ENCODE data around the gene NAXD. TPM values are rescaled to one million over a fixed set of nuclear protein-coding genes. Genes with fewer than 3 reads are reported as not detected.

Gene NAXD
- total RNA-seq, 2 donors from 2014 or later: 36.2 to 71.6 TPM

- Histone ChIP-seq H3K9me3 (no peaks in the 10 kb centered on the region), H3K27ac (no peak overlapping the region), H3K4me3 (no peak overlapping the region), H3K27me3 (replicated peaks; ENCODE audit: insufficient read depth) (no peaks in the 10 kb centered on the region), H3K36me3 (peaks cover 10 to 14% of the 10 kb centered on the region in 2 donors), H3K4me1 (replicated peaks) (peaks cover 6% of the 10 kb centered on the region)
- TF ChIP-seq CTCF (IDR thresholded peaks at IDR 0.05) (no peak), POLR2AphosphoS5 (IDR thresholded peaks at IDR 0.05) (no peak), POLR2A (IDR thresholded peaks at IDR 0.05) (no peak)
- intact Hi-C loops (cut with DNase I): loop anchor here (10.0 kb wide), 1 partner anchor 73 kb away; the partner anchor contains the start of gene ING1
- no peak for DNase-seq (ENCODE audit: low spot score)
- WGBS: 64% methylated on average over 29 of the region's 29 CpGs
Observed at GRCh38 chr13:110641055-110642015, 26.0 kb downstream of the NAXD start.

DNA sequence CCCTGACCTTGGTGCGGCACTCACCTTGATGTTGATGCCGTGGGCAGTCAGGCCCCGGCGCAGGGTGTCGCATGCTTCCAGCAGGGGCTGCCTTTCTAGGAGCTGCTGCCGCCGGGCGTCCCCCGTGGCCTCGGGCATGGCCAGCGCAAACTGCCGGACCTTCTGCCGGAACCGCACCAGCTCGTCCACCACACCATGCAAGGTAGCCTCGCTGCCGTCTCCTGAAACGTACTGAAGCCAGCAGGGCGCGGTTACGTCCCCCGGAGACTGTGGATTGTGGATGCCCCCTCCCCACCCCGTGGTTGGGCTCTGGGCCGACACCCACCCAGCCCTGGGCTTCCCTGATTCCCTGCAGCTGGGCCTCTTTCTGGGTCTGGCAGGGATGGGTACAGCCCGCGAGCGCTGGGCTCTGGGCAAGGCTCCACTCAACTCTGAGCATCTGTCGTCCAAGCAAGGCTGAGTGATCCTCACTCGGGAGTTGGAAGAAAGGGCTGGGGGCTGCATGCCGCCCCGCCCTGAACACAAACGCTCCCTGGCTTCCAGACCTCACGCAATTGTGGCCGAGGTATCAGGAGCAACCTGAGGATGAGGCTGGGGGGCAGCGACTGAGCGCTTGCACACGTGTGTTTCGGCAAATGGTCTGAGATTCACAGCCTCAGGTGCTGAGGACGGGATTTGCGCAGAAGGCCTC lies 27.1 kb downstream of the NAXD start:
- TF ChIP-seq CTCF (IDR thresholded peaks at IDR 0.05) (no peak), POLR2AphosphoS5 (IDR thresholded peaks at IDR 0.05) (no peak), POLR2A (IDR thresholded peaks at IDR 0.05) (no peak)
- H3K4me3 ChIP-seq: no peak overlapping the region
- DNase-seq (ENCODE audit: low spot score): no peak
- WGBS: 90% methylated on average over 40 of the region's 40 CpGs
- H3K4me1 ChIP-seq (replicated peaks): peaks cover 6% of the 10 kb centered on the region
- no peaks in the 10 kb centered on the region for H3K27me3 ChIP-seq (replicated peaks; ENCODE audit: insufficient read depth)
- peaks cover 7 to 10% of the 10 kb centered on the region in 2 donors for H3K36me3 ChIP-seq
- H3K9me3 ChIP-seq: no peaks in the 10 kb centered on the region
- no peak overlapping the region for H3K27ac ChIP-seq
- intact Hi-C loops (cut with DNase I): loop anchor here (10.0 kb wide), 1 partner anchor 72 kb away; the partner anchor contains the start of gene ING1

DNA sequence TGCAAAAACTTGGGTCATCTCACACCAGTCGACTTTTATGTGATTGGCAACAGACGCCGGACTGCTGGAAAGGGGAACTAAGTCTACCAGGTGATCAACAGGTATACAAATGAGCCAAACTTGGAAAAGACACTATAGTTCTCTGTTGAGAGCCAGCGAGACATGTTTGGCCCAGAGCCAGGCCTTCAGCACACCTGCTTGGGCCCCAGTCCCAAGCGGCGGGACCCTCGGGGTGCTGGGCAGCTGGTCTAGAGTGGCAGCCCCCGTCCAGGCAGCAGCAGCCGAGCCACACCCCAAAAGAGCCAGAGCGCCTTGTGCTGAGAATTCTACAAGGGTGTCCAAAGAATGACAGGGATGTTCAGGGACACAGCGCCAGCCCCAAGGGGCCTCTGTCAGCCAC lies 28.0 kb downstream of the NAXD start:
- no peak for TF ChIP-seq POLR2A (IDR thresholded peaks at IDR 0.05)
- TF ChIP-seq CTCF (IDR thresholded peaks at IDR 0.05): no peak
- TF ChIP-seq POLR2AphosphoS5 (IDR thresholded peaks at IDR 0.05): no peak
- peaks cover 6 to 8% of the 10 kb centered on the region in 2 donors for H3K36me3 ChIP-seq
- 56% methylated on average over 11 of the region's 11 CpGs for WGBS
- H3K4me3 ChIP-seq: no peak overlapping the region
- no peak for DNase-seq (ENCODE audit: low spot score)
- H3K27ac ChIP-seq: no peak overlapping the region
- no peaks in the 10 kb centered on the region for H3K27me3 ChIP-seq (replicated peaks; ENCODE audit: insufficient read depth)
- no peaks in the 10 kb centered on the region for H3K9me3 ChIP-seq
- intact Hi-C loops (cut with DNase I): loop anchor here (10.0 kb wide), 1 partner anchor 71 kb away; the partner anchor contains the start of gene ING1
- peaks cover 6% of the 10 kb centered on the region for H3K4me1 ChIP-seq (replicated peaks)

- no peaks in the 10 kb centered on the region for H3K9me3 ChIP-seq
- no peak overlapping the region for H3K4me3 ChIP-seq
- no peaks in the 10 kb centered on the region for H3K27me3 ChIP-seq (replicated peaks; ENCODE audit: insufficient read depth)
- H3K36me3 ChIP-seq: peaks cover under 1 to 6% of the 10 kb centered on the region in 2 donors
- TF ChIP-seq CTCF (IDR thresholded peaks at IDR 0.05): no peak
- no peak for TF ChIP-seq POLR2AphosphoS5 (IDR thresholded peaks at IDR 0.05)
- no peak for TF ChIP-seq POLR2A (IDR thresholded peaks at IDR 0.05)
- intact Hi-C loops (cut with DNase I): loop anchor here (10.0 kb wide), 1 partner anchor 71 kb away; the partner anchor contains the start of gene ING1
- H3K4me1 ChIP-seq (replicated peaks): peaks cover 6% of the 10 kb centered on the region
- WGBS: 65% methylated on average over 13 of the region's 13 CpGs
- DNase-seq (ENCODE audit: low spot score): no peak
- H3K27ac ChIP-seq: no peak overlapping the region
Observed at GRCh38 chr13:110643768-110644421, 28.6 kb downstream of the NAXD start.
